ENCODE measurements around the gene SERAC1.

DNA sequence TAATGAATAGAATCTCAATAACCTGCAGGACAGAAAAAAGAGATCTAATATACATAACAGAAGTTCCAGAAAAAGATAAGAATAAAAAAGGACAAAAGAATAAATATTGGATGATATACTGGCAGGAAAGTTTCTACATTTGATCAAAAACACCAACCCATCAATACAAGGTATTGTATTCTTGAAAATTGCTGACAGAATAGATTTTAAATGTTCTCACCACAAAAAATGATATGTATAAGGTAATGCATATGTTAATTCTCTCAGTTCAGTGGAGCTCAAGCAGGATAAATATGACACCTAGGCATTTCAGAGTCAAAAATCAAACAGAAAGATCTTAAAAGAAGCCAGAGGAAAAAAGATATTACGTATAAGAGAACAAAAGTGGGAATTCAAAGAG, 43.8 kb downstream of the SERAC1 start:
- TF ChIP-seq SIN3A (IDR thresholded peaks at IDR 0.05; ENCODE audit: borderline replicate concordance, insufficient read depth, low read length) (no peak), POLR2AphosphoS5 (IDR thresholded peaks at IDR 0.05; ENCODE audit: low read depth, low read length) (no peak), TAF1 (IDR thresholded peaks at IDR 0.05; ENCODE audit: borderline replicate concordance, insufficient read depth, low read length) (no peak), REST (IDR thresholded peaks at IDR 0.05; ENCODE audit: insufficient read depth in 1 of 2, low read depth in 2 of 2, low read length in 2 of 2) (no peak)

All from PFSK-1 (cell line).